H9 (cell line): ENCODE data around the gene DNALI1. TPM values are rescaled to one million over a fixed set of nuclear protein-coding genes. Genes with fewer than 3 reads are reported as not detected.
A peak's percentile ranks its signal among the peaks of the same experiment; 100 is the strongest.

ENCODE experiments used
- DNase-seq: peaks from one replicate; pipeline ENCODE4 v3.0.0-alpha.2; 2017
- H2AFZ ChIP-seq: one replicate; pipeline ENCODE4 v1.6.1; 2013; ENCODE audit warnings: mild to moderate bottlenecking, low read length, control low read depth, moderate library complexity
- H2AK5ac ChIP-seq: 2 replicates; pipeline ENCODE4 v1.6.1; 2013; ENCODE audit warnings: low read length, control low read depth, mixed read lengths; ENCODE audit not compliant: insufficient read length
- H2BK120ac ChIP-seq: one replicate; pipeline ENCODE4 v1.6.1; 2013; ENCODE audit warnings: low read depth, mild to moderate bottlenecking, low read length, control low read depth, inconsistent platforms; ENCODE audit not compliant: poor library complexity, severe bottlenecking
- H2BK12ac ChIP-seq: 2 replicates; pipeline ENCODE4 v1.6.1; 2013; ENCODE audit warnings: low read length, control low read depth, mixed read lengths, low read depth; ENCODE audit not compliant: insufficient read length
- H2BK15ac ChIP-seq: 2 replicates; pipeline ENCODE4 v1.6.1; 2013; ENCODE audit warnings: low read depth, low read length, control low read depth
- H2BK20ac ChIP-seq: one replicate; pipeline ENCODE4 v1.6.1; 2013; ENCODE audit warnings: low read depth, mild to moderate bottlenecking, low read length, control low read depth, inconsistent platforms; ENCODE audit not compliant: poor library complexity, severe bottlenecking
- H2BK5ac ChIP-seq: 2 replicates; pipeline ENCODE4 v1.6.1; 2013; ENCODE audit warnings: low read length, control low read depth, mixed read lengths; ENCODE audit not compliant: insufficient read length
- H3K14ac ChIP-seq: 2 replicates; pipeline ENCODE4 v1.6.1; 2013; ENCODE audit warnings: low read length, control low read depth; ENCODE audit not compliant: insufficient read depth
- H3K18ac ChIP-seq: 2 replicates; pipeline ENCODE4 v1.6.1; 2013; ENCODE audit warnings: low read depth, mild to moderate bottlenecking, mixed read lengths, low read length, control low read depth; ENCODE audit not compliant: insufficient read length
- H3K23ac ChIP-seq: 2 replicates; pipeline ENCODE4 v1.6.1; 2013; ENCODE audit warnings: low read length, control low read depth, mixed read lengths, low read depth; ENCODE audit not compliant: insufficient read length
- H3K23me2 ChIP-seq: 2 replicates; pipeline ENCODE4 v1.6.1; 2013; ENCODE audit warnings: low read depth, mild to moderate bottlenecking, mixed read lengths, low read length, control low read depth; ENCODE audit not compliant: insufficient read length, poor library complexity, severe bottlenecking
- H3K27ac ChIP-seq: 2 replicates; pipeline ENCODE4 v1.5.1; 2013; ENCODE audit warnings: low read length, control low read depth, mixed read lengths, low read depth; ENCODE audit not compliant: insufficient read length
- H3K27me3 ChIP-seq: 2 replicates; pipeline ENCODE4 v1.6.1; 2013; ENCODE audit warnings: low read length, control low read depth, inconsistent platforms; ENCODE audit not compliant: insufficient read depth
- H3K4ac ChIP-seq: 2 replicates; pipeline ENCODE4 v1.6.1; 2013; ENCODE audit warnings: low read depth, mild to moderate bottlenecking, control low read depth, inconsistent platforms, low read length, moderate library complexity
- H3K4me1 ChIP-seq: 2 replicates; pipeline ENCODE4 v1.6.1; 2013; ENCODE audit warnings: low read length, control low read depth, inconsistent platforms; ENCODE audit not compliant: insufficient read depth
- H3K4me2 ChIP-seq: 2 replicates; pipeline ENCODE4 v1.6.1; 2013; ENCODE audit warnings: low read length, control low read depth, mixed read lengths; ENCODE audit not compliant: insufficient read length, insufficient read depth
- H3K56ac ChIP-seq: 2 replicates; pipeline ENCODE4 v1.6.1; 2013; ENCODE audit warnings: low read depth, mild to moderate bottlenecking, mixed read lengths, low read length, control low read depth; ENCODE audit not compliant: insufficient read length
- H3K79me1 ChIP-seq: 2 replicates; pipeline ENCODE4 v1.6.1; 2013; ENCODE audit warnings: low read depth, mild to moderate bottlenecking, moderate library complexity, low read length, control low read depth, inconsistent platforms; ENCODE audit not compliant: insufficient read depth, poor library complexity, severe bottlenecking
- H3K79me2 ChIP-seq: 2 replicates; pipeline ENCODE4 v1.6.1; 2013; ENCODE audit warnings: low read length, control low read depth, inconsistent platforms; ENCODE audit not compliant: insufficient read depth
- H3K9ac ChIP-seq: 2 replicates; pipeline ENCODE4 v1.6.1; 2013; ENCODE audit warnings: low read length, control low read depth, mixed read lengths; ENCODE audit not compliant: insufficient read length; ENCODE audit errors: extremely low read depth
- H3K9me3 ChIP-seq: one replicate; pipeline ENCODE4 v1.6.1; 2013; ENCODE audit warnings: low read depth, low read length, inconsistent platforms; ENCODE audit not compliant: control insufficient read depth
- H3T11ph ChIP-seq: one replicate; pipeline ENCODE4 v1.6.1; 2013; ENCODE audit warnings: mild to moderate bottlenecking, low read length, control low read depth, inconsistent platforms
- H4K20me1 ChIP-seq: one replicate; pipeline ENCODE4 v1.6.1; 2013; ENCODE audit not compliant: control insufficient read depth, insufficient read length, insufficient read depth
- H4K5ac ChIP-seq: 2 replicates; pipeline ENCODE4 v1.6.1; 2013; ENCODE audit warnings: low read depth, mild to moderate bottlenecking, mixed read lengths, low read length, control low read depth; ENCODE audit not compliant: insufficient read length
- H4K8ac ChIP-seq: replicated peaks from 2 replicates; pipeline ENCODE4 v1.6.1; 2013; ENCODE audit warnings: low read length, control low read depth, mixed read lengths, low read depth; ENCODE audit not compliant: insufficient read length
- H4K91ac ChIP-seq: 2 replicates; pipeline ENCODE4 v1.6.1; 2013; ENCODE audit warnings: low read depth, mild to moderate bottlenecking, moderate library complexity, mixed read lengths, low read length, control low read depth; ENCODE audit not compliant: insufficient read length
- H3K27ac Mint-ChIP-seq, 3 experiments: 2 replicates in 2 of 3; 3 replicates in 1 of 3; pipeline ENCODE4 v1.8.0; 2020 to 2021; ENCODE audit warnings: mixed read lengths in 3 of 3, mild to moderate bottlenecking in 1 of 3, moderate library complexity in 1 of 3
- H3K27me3 Mint-ChIP-seq: 2 replicates; pipeline ENCODE4 v1.8.0; 2021; ENCODE audit warnings: low read depth, mild to moderate bottlenecking, moderate library complexity, mixed read lengths
- H3K36me3 Mint-ChIP-seq, 3 experiments: 2 replicates in 2 of 3; 3 replicates in 1 of 3; pipeline ENCODE4 v1.8.0; 2020 to 2021; ENCODE audit warnings: low read depth in 3 of 3, mixed read lengths in 3 of 3; ENCODE audit not compliant: insufficient read depth in 1 of 3
- H3K4me1 Mint-ChIP-seq, 2 experiments: 2 replicates each; pipeline ENCODE4 v1.8.0; 2020; ENCODE audit warnings: mixed read lengths in 2 of 2
- H3K4me3 Mint-ChIP-seq, 2 experiments: 2 replicates in 1 of 2; 3 replicates in 1 of 2; pipeline ENCODE4 v1.8.0; 2020 to 2021; ENCODE audit warnings: mild to moderate bottlenecking in 2 of 2, mixed read lengths in 2 of 2, moderate library complexity in 1 of 2
- H3K9me3 Mint-ChIP-seq, 2 experiments: 2 replicates in 1 of 2; 3 replicates in 1 of 2; pipeline ENCODE4 v1.8.0; 2020; ENCODE audit warnings: mild to moderate bottlenecking in 2 of 2, mixed read lengths in 2 of 2, moderate library complexity in 1 of 2
- WGBS: extraction: QIAGEN DNeasy Blood & Tissue Kit; methylation state at CpG from one replicate; pipeline ENCODE4 v1.1.7; 2013; ENCODE audit warnings: missing lambda C conversion rate, low lambda C conversion rate, mixed read lengths; ENCODE audit not compliant: insufficient read length; ENCODE audit errors: extremely low coverage; 5-methylcytosine and 5-hydroxymethylcytosine counted together
- total RNA-seq: library from RNA; stranded (reverse); gene quantifications from 2 replicates; pipeline ENCODE4 v1.2.1, GENCODE V29; 2021
- TF ChIP-seq, protein P1 (sequence below): fragments of 200-600 bp; sonication (generic); conservative IDR thresholded peaks from 3 replicates; pipeline ENCODE4 v1.8.0; 2021; ENCODE audit warnings: antibody characterized with exemption, mild to moderate bottlenecking

DNALI1 gene
- total RNA-seq, 1 experiment from 2014 or later, result 18.0 TPM

DNA sequence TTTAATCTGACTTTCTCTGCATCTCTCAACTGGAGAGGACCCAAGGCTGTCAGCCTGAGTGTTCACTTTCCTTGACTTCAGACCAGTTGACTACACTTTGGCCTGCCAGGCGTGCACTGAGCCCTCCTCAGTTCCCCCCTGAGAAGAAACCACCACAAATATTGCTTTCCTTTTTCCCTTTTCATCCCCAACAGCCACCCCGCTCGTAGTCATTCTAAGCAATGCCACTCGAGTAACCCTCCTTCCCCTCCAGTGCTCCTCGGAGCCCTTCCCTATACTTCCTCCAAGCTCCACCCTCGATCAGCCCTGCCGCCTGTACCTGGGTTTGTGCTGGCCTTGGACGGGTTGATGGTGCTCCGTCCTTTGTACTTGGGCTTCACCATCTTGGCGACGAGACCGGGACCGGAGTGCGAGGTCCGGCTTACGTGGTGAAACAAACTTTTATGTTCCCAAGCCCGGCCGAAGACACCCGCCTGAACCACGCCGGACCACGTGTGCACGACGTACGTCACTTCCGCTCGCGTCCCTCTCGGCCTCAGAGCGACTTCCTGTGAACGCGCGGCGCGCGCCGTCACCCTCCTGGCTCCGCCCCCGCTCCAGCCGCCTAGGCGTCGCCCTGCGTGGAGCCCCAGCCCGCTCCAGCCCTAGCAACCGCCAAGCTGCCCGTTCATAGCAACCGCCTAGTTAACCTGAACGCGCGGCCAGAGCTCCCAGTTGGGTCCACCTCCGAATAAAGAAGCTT is 38.9 kb downstream of the DNALI1 start, which contains the start of gene GNL2:
Gene GNL2 (minus strand): TSS at position 498 of the 742 bp plus-strand sequence. CDS start 115 bp downstream, at position 383.
- no peaks in the 10 kb centered on the region for H3K79me1 ChIP-seq
- H4K5ac ChIP-seq, result no peak within 1 kb of the TSS
- TF ChIP-seq, protein P1, sequence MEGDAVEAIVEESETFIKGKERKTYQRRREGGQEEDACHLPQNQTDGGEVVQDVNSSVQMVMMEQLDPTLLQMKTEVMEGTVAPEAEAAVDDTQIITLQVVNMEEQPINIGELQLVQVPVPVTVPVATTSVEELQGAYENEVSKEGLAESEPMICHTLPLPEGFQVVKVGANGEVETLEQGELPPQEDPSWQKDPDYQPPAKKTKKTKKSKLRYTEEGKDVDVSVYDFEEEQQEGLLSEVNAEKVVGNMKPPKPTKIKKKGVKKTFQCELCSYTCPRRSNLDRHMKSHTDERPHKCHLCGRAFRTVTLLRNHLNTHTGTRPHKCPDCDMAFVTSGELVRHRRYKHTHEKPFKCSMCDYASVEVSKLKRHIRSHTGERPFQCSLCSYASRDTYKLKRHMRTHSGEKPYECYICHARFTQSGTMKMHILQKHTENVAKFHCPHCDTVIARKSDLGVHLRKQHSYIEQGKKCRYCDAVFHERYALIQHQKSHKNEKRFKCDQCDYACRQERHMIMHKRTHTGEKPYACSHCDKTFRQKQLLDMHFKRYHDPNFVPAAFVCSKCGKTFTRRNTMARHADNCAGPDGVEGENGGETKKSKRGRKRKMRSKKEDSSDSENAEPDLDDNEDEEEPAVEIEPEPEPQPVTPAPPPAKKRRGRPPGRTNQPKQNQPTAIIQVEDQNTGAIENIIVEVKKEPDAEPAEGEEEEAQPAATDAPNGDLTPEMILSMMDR, result no peak
- DNase-seq, result peak; percentile 98
- H3K9me3 ChIP-seq, result no peaks in the 10 kb centered on the region
- H3K4me2 ChIP-seq, result peak within 1 kb of the TSS; percentile 80
- no peaks in the 10 kb centered on the region for H3K27me3 ChIP-seq
- peak within 1 kb of the TSS; percentile 92 for H3K14ac ChIP-seq
- H3K79me2 ChIP-seq, result peaks cover 20% of the 10 kb centered on the region; the same call in 1 of the 2 replicates
- peak within 1 kb of the TSS; percentile 84 for H3K18ac ChIP-seq
- no peaks in the 10 kb centered on the region for H4K20me1 ChIP-seq
- no peak within 1 kb of the TSS for H3K4ac ChIP-seq
- H3K4me3 Mint-ChIP-seq, result peak within 1 kb of the TSS; percentile 96 to 99
- H3K4me1 Mint-ChIP-seq, result peaks cover 9 to 18% of the 10 kb centered on the region in 2 experiments; a peak in 3 of 4 replicates
- no peak within 1 kb of the TSS for H2BK5ac ChIP-seq
- H3K4me1 ChIP-seq, result no peaks in the 10 kb centered on the region; the same call in 1 of the 2 replicates
- peaks cover 0 to 3% of the 10 kb centered on the region in 2 experiments; a peak in 1 of 5 replicates for H3K9me3 Mint-ChIP-seq
- no peak within 1 kb of the TSS for H4K8ac ChIP-seq
- H3T11ph ChIP-seq, result no peak within 1 kb of the TSS
- peaks cover 14 to 31% (median 29%) of the 10 kb centered on the region in 3 experiments; a peak in 6 of 7 replicates for H3K36me3 Mint-ChIP-seq
- H3K27ac ChIP-seq, result no peak within 1 kb of the TSS
- H3K56ac ChIP-seq, result no peak within 1 kb of the TSS
- H2AK5ac ChIP-seq, result no peak within 1 kb of the TSS
- H4K91ac ChIP-seq, result no peak within 1 kb of the TSS
- H2BK20ac ChIP-seq, result no peak within 1 kb of the TSS
- no peak within 1 kb of the TSS for H3K23ac ChIP-seq
- H2BK12ac ChIP-seq, result no peak within 1 kb of the TSS
- no peak within 1 kb of the TSS for H2BK120ac ChIP-seq
- peak within 1 kb of the TSS; percentile 98 to 100 (median 99) for H3K27ac Mint-ChIP-seq
- H3K9ac ChIP-seq, result peak within 1 kb of the TSS; percentile 93
- no CpG with 5 or more reads among the region's 51 CpGs for WGBS
- H3K23me2 ChIP-seq, result peaks cover 6% of the 10 kb centered on the region
- peaks cover 16% of the 10 kb centered on the region for H3K27me3 Mint-ChIP-seq
- no peak within 1 kb of the TSS for H2AFZ ChIP-seq
- no peak within 1 kb of the TSS for H2BK15ac ChIP-seq
